Activated CD8-positive, alpha-beta T cell treated with anti-CD3 and anti-CD28 coated beads, Interleukin-2, amount 10 ng/mL, durations not matched to agents 7 days and 5 days (primary cell): ENCODE data around the gene SIL1. TPM values are rescaled to one million over a fixed set of nuclear protein-coding genes. Genes with fewer than 3 reads are reported as not detected.
"Not testable (repeated sequence)": the region's sequence is repeated elsewhere in the genome, so short reads cannot be mapped to it uniquely, and the experiment has no call there.

Source experiments
- ATAC-seq: fragments of 150-1000 bp; cut with Tn5 transposase; one replicate; pipeline ENCODE4 v1.10.0; 2021; ENCODE audit warnings: moderate library complexity
- CTCF ChIA-PET: fragments of 350-600 bp; sonication (Branson Sonifier 250); formaldehyde crosslinking; loops from one replicate; lab custom pipeline; 2021; ENCODE audit warnings: antibody characterized with exemption; lab: Charles Lee
- POLR2A ChIA-PET: fragments of 350-600 bp; sonication (Branson Sonifier 250); formaldehyde crosslinking; loops from one replicate; lab custom pipeline; 2021; ENCODE audit warnings: antibody characterized with exemption; lab: Charles Lee
- DNase-seq: peaks from one replicate; pipeline ENCODE4 v3.0.0-alpha.2; 2020
- H3K27ac Mint-ChIP-seq: one replicate; pipeline ENCODE4 v1.8.0; 2021; ENCODE audit warnings: mild to moderate bottlenecking, mixed read lengths
- H3K27me3 Mint-ChIP-seq: one replicate; pipeline ENCODE4 v1.8.0; 2021; ENCODE audit warnings: low read depth, mixed read lengths
- H3K36me3 Mint-ChIP-seq: one replicate; pipeline ENCODE4 v1.8.0; 2021; ENCODE audit warnings: low read depth, mixed read lengths
- H3K4me1 Mint-ChIP-seq: one replicate; pipeline ENCODE4 v1.8.0; 2021; ENCODE audit warnings: low read depth, mixed read lengths
- H3K4me3 Mint-ChIP-seq: one replicate; pipeline ENCODE4 v1.8.0; 2021; ENCODE audit warnings: mild to moderate bottlenecking, mixed read lengths
- H3K9me3 Mint-ChIP-seq: one replicate; pipeline ENCODE4 v1.8.0; 2022; ENCODE audit warnings: mixed read lengths; ENCODE audit not compliant: insufficient read depth
- total RNA-seq, 2 experiments: library from RNA; stranded (reverse); gene quantifications; one replicate each; pipeline ENCODE4 v1.2.3, GENCODE V29; 2021

Gene SIL1
- total RNA-seq, 2 experiments from 2014 or later: 15.6 to 18.2 TPM

GRCh38 chr5:139075066-139076050 lies 122.8 kb downstream of the SIL1 start:
- Mint-ChIP-seq H3K27ac (no peak overlapping the region), H3K9me3 (no peaks in the 10 kb centered on the region), H3K36me3 (no peaks in the 10 kb centered on the region), H3K4me3 (no peak overlapping the region), H3K27me3 (no peaks in the 10 kb centered on the region), H3K4me1 (peaks cover 3% of the 10 kb centered on the region)
- ChIA-PET CTCF (no interaction called here), POLR2A (no interaction called here)
- no peak for DNase-seq
- no peak for ATAC-seq

GRCh38 chr5:139073956-139074355 lies 124.2 kb downstream of the SIL1 start:
- H3K4me3 Mint-ChIP-seq, H3K27ac Mint-ChIP-seq, H3K4me1 Mint-ChIP-seq, DNase-seq, ATAC-seq, POLR2A ChIA-PET, CTCF ChIA-PET, H3K27me3 Mint-ChIP-seq, H3K36me3 Mint-ChIP-seq, H3K9me3 Mint-ChIP-seq: not testable (repeated sequence)

GRCh38 chr5:139068494-139069151 lies 129.5 kb downstream of the SIL1 start:
- Mint-ChIP-seq H3K9me3 (no peaks in the 10 kb centered on the region), H3K4me3 (no peak overlapping the region), H3K27me3 (no peaks in the 10 kb centered on the region), H3K36me3 (no peaks in the 10 kb centered on the region), H3K4me1 (peaks cover 8% of the 10 kb centered on the region), H3K27ac (no peak overlapping the region)
- no peak for ATAC-seq
- ChIA-PET POLR2A (no interaction called here), CTCF (no interaction called here)
- no peak for DNase-seq

- Mint-ChIP-seq H3K27ac (no peak overlapping the region), H3K4me1 (peaks cover 8% of the 10 kb centered on the region), H3K27me3 (no peaks in the 10 kb centered on the region), H3K9me3 (no peaks in the 10 kb centered on the region), H3K36me3 (no peaks in the 10 kb centered on the region), H3K4me3 (no peak overlapping the region)
- ATAC-seq (no peak), DNase-seq (no peak)
- POLR2A ChIA-PET: no interaction called here
- CTCF ChIA-PET: no interaction called here
Measured at GRCh38 chr5:139068060-139068459, 130.1 kb downstream of the SIL1 start.

- no peaks in the 10 kb centered on the region for H3K27me3 Mint-ChIP-seq
- peaks cover 8% of the 10 kb centered on the region for H3K4me1 Mint-ChIP-seq
- ChIA-PET CTCF (no interaction called here), POLR2A (no interaction called here)
- H3K36me3 Mint-ChIP-seq: no peaks in the 10 kb centered on the region
- H3K9me3 Mint-ChIP-seq: no peaks in the 10 kb centered on the region
- DNase-seq (no peak), ATAC-seq (no peak)
- no peak overlapping the region for H3K27ac Mint-ChIP-seq
- no peak overlapping the region for H3K4me3 Mint-ChIP-seq
Measured at GRCh38 chr5:139065306-139065705, 132.9 kb downstream of the SIL1 start.

- Mint-ChIP-seq H3K4me3 (no peak overlapping the region), H3K36me3 (no peaks in the 10 kb centered on the region), H3K27ac (no peak overlapping the region), H3K4me1 (peaks cover 8% of the 10 kb centered on the region), H3K9me3 (no peaks in the 10 kb centered on the region), H3K27me3 (no peaks in the 10 kb centered on the region)
- POLR2A ChIA-PET: no interaction called here
- no peak for ATAC-seq
- no peak for DNase-seq
- CTCF ChIA-PET: no interaction called here
Measured at GRCh38 chr5:139064613-139065012, 133.6 kb downstream of the SIL1 start.

- ChIA-PET CTCF (interaction anchor here (1.3 kb wide), 1 partner anchor 16 kb away, joined by 3 read pairs; no protein-coding TSS in a partner anchor), POLR2A (no interaction called here)
- no peaks in the 10 kb centered on the region for H3K36me3 Mint-ChIP-seq
- H3K4me3 Mint-ChIP-seq: no peak overlapping the region
- peaks cover 5% of the 10 kb centered on the region for H3K4me1 Mint-ChIP-seq
- H3K27ac Mint-ChIP-seq: no peak overlapping the region
- ATAC-seq: no peak
- DNase-seq: no peak
- no peaks in the 10 kb centered on the region for H3K9me3 Mint-ChIP-seq
- H3K27me3 Mint-ChIP-seq: no peaks in the 10 kb centered on the region
Measured at GRCh38 chr5:139063664-139064054, 134.5 kb downstream of the SIL1 start.

- Mint-ChIP-seq H3K4me3 (no peak overlapping the region), H3K27me3 (no peaks in the 10 kb centered on the region), H3K27ac (no peak overlapping the region), H3K36me3 (no peaks in the 10 kb centered on the region), H3K9me3 (no peaks in the 10 kb centered on the region), H3K4me1 (peaks cover 2% of the 10 kb centered on the region)
- ATAC-seq: no peak
- CTCF ChIA-PET: interaction anchor here (1.3 kb wide), 1 partner anchor 15 kb away, joined by 3 read pairs; no protein-coding TSS in a partner anchor
- no peak for DNase-seq
- POLR2A ChIA-PET: no interaction called here
Measured at GRCh38 chr5:139062910-139063663, 135.1 kb downstream of the SIL1 start.

- no peaks in the 10 kb centered on the region for H3K9me3 Mint-ChIP-seq
- DNase-seq (no peak), ATAC-seq (no peak)
- ChIA-PET CTCF (interaction anchor here (1.0 kb wide), 1 partner anchor 236 kb away, joined by 3 read pairs; no protein-coding TSS in a partner anchor), POLR2A (no interaction called here)
- H3K36me3 Mint-ChIP-seq: no peaks in the 10 kb centered on the region
- no peaks in the 10 kb centered on the region for H3K27me3 Mint-ChIP-seq
- no peak overlapping the region for H3K27ac Mint-ChIP-seq
- no peak overlapping the region for H3K4me3 Mint-ChIP-seq
- no peaks in the 10 kb centered on the region for H3K4me1 Mint-ChIP-seq
Measured at GRCh38 chr5:139061856-139062255, 136.3 kb downstream of the SIL1 start.

GRCh38 chr5:139061274-139061673 lies 136.9 kb downstream of the SIL1 start:
- Mint-ChIP-seq H3K27ac (no peak overlapping the region), H3K27me3 (no peaks in the 10 kb centered on the region), H3K4me3 (no peak overlapping the region), H3K4me1 (no peaks in the 10 kb centered on the region), H3K36me3 (no peaks in the 10 kb centered on the region), H3K9me3 (no peaks in the 10 kb centered on the region)
- CTCF ChIA-PET: interaction anchor here (1.0 kb wide), 1 partner anchor 236 kb away, joined by 3 read pairs; no protein-coding TSS in a partner anchor
- ATAC-seq (no peak), DNase-seq (no peak)
- POLR2A ChIA-PET: no interaction called here

GRCh38 chr5:139058121-139058520 lies 140.0 kb downstream of the SIL1 start:
- POLR2A ChIA-PET: no interaction called here
- H3K9me3 Mint-ChIP-seq: no peaks in the 10 kb centered on the region
- no peak for ATAC-seq

More at GRCh38 chr5:139058121-139058520, 140.0 kb downstream of the SIL1 start:
- Mint-ChIP-seq H3K4me1 (no peaks in the 10 kb centered on the region), H3K27ac (no peak overlapping the region), H3K4me3 (no peak overlapping the region), H3K27me3 (no peaks in the 10 kb centered on the region), H3K36me3 (no peaks in the 10 kb centered on the region)
- no peak for DNase-seq
- CTCF ChIA-PET: no interaction called here
